ENCODE measurements around the gene INSM1.
A peak's percentile ranks its signal among the peaks of the same experiment; 100 is the strongest.
"Not testable (repeated sequence)": the region's sequence is repeated elsewhere in the genome, so short reads cannot be mapped to it uniquely, and the experiment has no call there.

Gene INSM1, protein sequence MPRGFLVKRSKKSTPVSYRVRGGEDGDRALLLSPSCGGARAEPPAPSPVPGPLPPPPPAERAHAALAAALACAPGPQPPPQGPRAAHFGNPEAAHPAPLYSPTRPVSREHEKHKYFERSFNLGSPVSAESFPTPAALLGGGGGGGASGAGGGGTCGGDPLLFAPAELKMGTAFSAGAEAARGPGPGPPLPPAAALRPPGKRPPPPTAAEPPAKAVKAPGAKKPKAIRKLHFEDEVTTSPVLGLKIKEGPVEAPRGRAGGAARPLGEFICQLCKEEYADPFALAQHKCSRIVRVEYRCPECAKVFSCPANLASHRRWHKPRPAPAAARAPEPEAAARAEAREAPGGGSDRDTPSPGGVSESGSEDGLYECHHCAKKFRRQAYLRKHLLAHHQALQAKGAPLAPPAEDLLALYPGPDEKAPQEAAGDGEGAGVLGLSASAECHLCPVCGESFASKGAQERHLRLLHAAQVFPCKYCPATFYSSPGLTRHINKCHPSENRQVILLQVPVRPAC

DNA sequence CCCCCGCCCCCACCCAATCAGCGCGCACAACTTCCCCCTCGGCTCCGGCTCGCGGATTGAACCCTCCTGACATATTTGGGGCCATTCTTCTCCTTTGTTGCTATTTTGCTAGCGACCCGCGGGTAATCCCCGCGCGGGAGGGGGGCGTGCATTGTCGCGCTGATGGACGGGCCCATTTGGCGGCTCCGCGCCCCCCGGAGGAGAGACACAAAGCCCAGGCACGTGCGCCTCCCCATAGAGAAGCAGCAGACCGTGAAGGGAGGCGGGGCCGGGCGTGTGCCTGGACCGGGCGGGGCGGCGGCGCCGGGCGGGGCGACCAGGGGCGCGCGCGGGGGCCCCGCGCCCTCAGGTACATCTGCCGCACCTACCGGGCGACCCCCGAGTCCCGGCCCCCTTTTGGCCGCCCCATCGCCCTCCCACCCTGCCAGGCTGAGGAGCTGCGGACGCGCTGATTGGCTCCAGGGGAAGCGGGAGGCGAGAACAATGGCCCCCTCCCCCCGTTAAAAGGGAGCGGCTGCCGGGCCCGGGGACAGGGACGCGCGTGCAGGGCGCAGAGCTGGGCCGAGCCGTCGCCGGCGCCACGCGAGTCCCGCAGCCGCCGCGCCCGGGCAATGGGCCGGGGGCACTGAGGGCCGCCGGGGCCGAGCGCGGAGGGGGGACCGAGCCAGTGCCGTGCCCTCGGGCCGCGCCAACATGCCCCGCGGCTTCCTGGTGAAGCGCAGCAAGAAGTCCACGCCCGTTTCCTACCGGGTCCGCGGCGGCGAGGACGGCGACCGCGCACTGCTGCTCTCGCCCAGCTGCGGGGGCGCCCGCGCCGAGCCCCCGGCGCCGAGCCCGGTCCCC is at the start of gene INSM1:
Gene INSM1 (plus strand): TSS at position 530 of the 843 bp plus-strand sequence. CDS start 164 bp downstream, at position 694.
- DNase-seq (ENCODE audit: low spot score) = no peak

DNA sequence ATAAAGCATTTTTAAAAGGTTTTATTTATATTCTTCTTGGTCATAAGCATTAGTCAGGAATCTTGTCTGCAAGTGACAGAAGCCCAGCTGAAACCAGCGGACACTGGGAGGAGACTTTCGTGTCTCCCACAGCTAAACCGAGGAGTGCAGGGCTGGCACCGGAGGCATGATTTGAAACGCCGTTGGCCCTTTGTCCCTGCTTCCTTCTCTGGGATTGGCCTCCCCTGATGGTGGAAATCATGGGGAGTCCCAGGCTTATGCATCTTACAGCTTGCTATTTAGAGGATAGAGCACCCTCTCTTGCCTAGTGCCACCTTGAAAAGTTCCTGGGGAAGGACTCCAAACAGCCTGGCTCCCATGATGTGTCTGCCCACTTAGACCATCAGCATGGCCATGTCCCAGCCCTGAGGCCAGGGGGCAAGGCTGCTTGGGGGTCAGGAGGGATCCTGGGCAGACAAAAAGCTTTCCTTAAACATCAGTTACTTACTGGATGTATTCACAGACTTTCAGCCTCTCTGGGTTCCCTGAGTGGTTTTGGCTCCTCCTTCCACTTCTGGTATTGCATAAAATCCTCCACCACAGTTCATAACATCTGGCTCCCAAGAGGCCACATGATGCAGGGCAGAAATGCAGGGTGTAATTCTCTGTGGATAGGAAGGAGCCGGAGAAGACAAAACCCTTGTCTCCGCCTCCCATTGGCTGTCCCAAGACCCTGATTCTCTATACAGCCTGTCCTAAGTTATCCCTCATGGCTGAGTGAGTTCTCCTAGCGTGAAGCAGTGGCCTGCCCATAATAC is 49.3 kb upstream of the INSM1 start:
- DNase-seq (ENCODE audit: low spot score) = no peak

DNA sequence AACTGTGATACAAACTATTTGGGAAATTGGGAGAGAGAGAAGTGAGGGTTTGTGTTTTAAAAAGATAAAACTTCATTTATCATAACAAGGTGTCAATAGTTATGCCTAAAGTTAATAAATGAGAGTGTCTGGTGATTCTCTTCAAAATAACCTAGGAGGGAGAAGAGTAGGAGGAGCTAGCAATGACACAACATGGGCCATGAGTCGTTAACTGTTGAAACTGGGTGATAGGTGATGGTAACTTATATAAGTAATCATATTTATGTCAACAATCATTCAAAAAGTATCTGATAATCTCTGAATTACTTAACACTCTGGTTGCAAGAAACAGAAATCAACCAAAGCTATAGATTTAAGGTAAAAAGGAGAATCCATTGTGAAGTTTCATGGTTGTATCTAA is 46.8 kb upstream of the INSM1 start:
- DNase-seq (ENCODE audit: low spot score) = no peak

GRCh38 chr20:20321917-20322316 is 46.0 kb upstream of the INSM1 start:
- no peak for DNase-seq (ENCODE audit: low spot score)

DNA sequence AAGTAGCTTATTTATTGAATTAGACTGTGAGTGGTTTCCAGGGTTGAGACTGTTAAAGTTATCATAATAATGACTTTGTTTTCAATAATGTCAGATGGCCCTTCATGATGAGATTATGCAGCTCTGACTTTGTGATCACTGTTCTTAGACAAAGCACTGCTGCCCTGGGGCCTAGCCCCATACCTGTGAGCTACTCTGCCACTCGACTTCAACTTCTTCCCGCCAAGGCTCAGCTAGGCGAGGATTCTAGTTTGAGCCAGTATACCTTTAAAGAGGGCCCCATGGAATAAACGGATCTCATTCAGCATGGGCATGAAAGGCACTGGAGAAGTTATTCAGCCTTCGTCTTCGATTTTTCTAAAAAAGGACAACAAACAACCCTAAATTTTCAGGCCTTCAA is 45.0 kb upstream of the INSM1 start:
- no peak for DNase-seq (ENCODE audit: low spot score)

GRCh38 chr20:20327746-20328145 is 40.2 kb upstream of the INSM1 start:
- DNase-seq (ENCODE audit: low spot score) = no peak

DNA sequence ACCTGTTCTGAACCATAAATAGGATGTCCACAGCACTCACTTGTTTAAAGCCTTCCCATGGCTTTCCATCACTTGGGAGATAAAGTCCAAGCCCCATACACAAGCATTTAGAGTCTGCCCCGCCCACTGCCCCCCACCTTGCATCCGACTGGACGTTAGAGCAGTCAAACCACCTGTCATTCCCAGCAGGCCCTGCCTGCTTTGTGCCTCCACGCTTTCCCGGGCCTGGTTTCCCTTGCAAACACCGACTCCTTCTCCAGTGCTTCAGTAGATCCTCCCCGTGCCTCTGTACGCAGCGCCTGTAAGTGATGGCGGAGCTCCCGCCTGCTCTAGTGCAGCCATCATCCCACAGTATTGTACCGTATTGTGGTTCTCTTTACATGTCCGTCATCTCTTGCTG is 38.3 kb upstream of the INSM1 start:
- no peak for DNase-seq (ENCODE audit: low spot score)

- no peak for DNase-seq (ENCODE audit: low spot score)
Observed at GRCh38 chr20:20331156-20331555, 36.7 kb upstream of the INSM1 start.

DNA sequence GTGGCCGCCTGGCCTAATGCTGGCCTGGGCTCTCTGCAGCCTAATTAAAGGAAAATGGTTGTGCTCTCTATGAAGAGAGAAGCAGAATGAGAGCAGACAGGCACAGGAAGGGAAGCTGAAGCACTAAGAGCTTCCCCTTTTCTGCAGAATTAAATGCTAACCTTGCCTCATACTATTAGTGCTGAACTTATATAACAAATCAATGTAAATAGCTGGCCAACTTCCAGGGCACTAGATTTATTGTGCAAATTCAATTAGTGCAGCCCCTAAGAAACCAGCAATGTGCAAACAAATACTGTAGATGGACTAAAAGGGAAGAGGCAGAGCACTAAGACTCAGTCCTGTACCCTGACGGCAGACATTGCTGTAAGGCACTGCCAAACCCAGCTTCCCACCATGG is 36.1 kb upstream of the INSM1 start:
- no peak for DNase-seq (ENCODE audit: low spot score)

DNA sequence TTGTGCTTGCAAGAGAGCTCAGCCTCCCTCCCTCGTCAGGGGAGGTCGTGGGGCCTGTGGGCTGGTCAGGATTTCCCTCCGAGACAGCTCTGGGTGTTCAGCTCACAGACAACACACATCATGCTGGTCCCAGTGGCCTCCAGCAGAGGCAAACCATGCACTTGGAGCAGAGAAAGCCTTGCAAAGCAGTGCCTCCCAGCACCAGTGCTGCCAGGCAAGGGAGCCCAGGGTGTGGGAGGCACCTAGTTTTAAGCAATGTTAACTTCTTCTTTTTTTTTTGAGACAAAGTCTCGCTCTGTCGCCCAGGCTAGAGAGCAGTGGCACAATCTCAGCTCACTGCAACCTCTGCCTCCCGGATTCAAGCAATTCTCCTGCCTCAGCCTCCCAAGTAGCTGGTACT is 34.0 kb upstream of the INSM1 start:
- no peak for DNase-seq (ENCODE audit: low spot score)

DNA sequence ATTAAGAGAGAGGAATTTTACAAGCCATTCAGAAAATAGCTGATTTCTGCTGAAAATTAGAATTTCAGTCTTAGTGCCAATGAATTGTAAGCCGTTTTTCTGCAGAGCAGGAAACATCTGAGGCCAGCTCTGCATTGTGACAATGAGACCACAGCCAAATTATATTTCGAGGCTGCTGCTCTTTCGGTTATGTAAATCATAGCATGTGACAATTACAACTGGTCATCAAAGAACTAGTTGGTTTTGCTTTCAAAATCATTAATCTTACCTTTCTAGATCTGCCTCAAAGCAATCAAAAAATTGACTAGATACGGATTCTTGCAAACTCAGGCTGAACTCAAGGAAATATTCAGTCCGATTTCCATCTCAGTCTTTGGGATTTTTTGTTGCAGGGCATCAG is 33.4 kb upstream of the INSM1 start:
- no peak for DNase-seq (ENCODE audit: low spot score)

DNA sequence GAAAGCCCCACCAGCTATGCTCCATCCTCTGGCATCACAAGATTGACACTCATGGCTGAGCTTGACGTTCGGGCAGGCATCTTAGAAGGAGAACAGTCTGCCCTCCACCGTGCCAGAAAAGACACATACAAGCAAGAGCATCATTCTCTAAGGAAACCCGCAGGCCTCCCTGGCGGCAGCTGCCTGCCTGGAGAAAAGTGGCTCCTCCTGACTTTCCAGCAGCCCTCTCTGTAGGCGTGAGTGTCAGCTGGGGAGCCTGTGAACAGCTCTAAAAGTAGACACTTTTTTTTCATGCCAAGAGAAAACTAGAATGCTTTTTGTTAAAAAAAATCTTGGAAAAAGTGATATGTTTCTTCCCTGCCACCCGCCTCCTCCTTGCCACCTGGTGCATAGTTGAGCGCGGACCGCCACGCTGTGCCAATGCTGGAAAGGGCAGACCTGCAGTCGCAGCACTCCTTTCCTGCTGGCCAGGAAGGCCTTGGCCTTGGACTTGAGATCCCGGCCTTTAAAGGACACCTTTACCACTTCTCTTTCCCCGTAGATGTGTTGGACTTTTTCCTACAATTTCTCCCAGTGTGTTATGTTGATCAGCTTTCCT is 29.7 kb upstream of the INSM1 start:
- DNase-seq (ENCODE audit: low spot score) = no peak

- DNase-seq (ENCODE audit: low spot score) = no peak
Observed at GRCh38 chr20:20340443-20340842, 27.5 kb upstream of the INSM1 start.

- no peak for DNase-seq (ENCODE audit: low spot score)
Observed at GRCh38 chr20:20341371-20341770, 26.5 kb upstream of the INSM1 start.

DNA sequence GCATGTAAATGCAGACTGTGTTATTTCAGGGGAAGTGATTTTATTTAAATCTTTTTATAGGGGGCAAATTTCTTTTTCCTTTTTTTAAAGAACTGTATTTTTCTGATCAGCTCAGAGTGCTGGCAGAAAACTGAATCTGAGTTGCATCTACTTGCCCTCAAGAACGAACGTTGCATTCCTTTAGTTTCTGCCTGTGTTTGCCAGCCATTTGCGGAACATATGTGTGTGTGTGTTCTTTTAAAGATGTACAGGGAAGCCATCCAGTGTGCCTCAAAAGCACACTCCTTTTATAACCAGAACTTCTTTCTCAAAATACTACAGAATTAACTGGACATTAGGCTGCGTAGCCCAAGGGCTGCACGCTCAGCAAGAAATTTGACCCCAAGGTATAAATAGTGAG is 25.8 kb upstream of the INSM1 start:
- DNase-seq (ENCODE audit: low spot score) = no peak

DNA sequence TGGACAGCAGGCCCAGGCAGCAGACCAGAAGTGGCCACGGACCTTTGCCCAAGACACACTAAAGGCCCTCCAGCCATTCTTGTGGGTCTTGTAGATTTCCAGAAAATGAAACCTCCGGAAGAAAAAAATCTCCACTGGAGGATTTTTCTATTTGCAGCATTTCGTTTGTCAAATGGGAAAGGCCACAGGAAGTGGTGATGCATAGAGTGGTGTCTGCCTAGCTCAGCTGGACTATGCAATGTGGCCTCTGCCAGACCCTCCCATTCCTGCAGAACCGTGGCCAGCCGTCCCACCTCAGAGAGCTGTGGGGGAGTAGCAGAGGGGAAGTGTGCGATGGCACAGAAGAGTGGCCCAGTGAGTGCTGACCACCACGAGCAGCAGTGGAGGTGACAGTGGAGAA is 24.0 kb upstream of the INSM1 start:
- no peak for DNase-seq (ENCODE audit: low spot score)

- no peak for DNase-seq (ENCODE audit: low spot score)
Observed at GRCh38 chr20:20344476-20344875, 23.4 kb upstream of the INSM1 start.

- no peak for DNase-seq (ENCODE audit: low spot score)
Observed at GRCh38 chr20:20353576-20353975, 14.3 kb upstream of the INSM1 start.

DNA sequence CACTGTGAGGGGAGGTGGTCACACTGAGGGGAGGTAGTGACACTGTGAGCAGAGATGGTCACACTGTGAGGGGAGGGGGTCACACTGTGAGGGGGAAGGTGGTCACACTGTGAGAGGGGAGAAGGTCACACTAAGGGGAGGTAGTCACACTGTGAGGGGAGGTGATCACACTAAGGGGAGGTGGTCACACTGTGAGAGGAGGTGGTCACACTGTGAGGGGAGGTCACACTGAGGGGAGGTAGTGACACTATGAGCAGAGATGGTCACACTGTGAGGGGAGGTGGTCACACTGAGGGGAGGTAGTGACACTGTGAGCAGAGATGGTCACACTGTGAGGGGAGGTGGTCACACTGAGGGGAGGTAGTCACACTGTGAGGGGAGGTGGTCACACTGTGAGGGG is 12.4 kb upstream of the INSM1 start:
- DNase-seq (ENCODE audit: low spot score) = not testable (repeated sequence)

- no peak for DNase-seq (ENCODE audit: low spot score)
Observed at GRCh38 chr20:20358801-20359200, 9.1 kb upstream of the INSM1 start.

DNA sequence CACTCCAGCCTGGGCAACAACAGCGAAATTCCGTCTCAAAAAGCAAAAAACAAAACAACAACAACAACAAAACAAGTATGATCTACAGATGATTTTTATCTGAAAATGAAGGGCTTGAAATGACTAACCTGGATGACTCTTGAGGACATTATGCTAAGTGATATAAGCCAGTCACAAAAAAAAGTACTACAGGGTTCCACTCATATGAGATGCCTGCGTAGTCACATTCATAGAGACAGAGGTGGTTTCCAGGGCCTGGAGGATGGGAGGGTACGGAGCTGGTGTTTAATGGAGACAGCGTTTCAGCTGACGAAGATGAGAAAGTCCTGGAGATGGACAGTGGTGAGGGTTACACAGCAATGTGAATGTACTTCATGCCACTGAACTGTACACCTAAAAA is 8.3 kb upstream of the INSM1 start:
- DNase-seq (ENCODE audit: low spot score) = no peak

GRCh38 chr20:20360464-20360863 is 7.4 kb upstream of the INSM1 start:
- peak; percentile 69 for DNase-seq (ENCODE audit: low spot score)

All from hepatic stellate cell (primary cell).